GM12878 (cell line): ENCODE measurements around the gene SORBS1. TPM values are rescaled to one million over a fixed set of nuclear protein-coding genes. Genes with fewer than 3 reads are reported as not detected.

ENCODE experiments used
- CHD1 ChIP-seq: IDR thresholded peaks from 2 replicates; pipeline ENCODE4 v1.6.1; 2012; ENCODE audit warnings: low read depth, low read length, improper control_type of control experiment
- CREM ChIP-seq: IDR thresholded peaks from 2 replicates; pipeline ENCODE4 v1.6.1; 2014; ENCODE audit warnings: antibody characterized with exemption, low read depth
- CUX1 ChIP-seq: IDR thresholded peaks from 2 replicates; pipeline ENCODE4 v1.6.1; 2012; ENCODE audit warnings: improper control_type of control experiment, low read depth, low read length; ENCODE audit not compliant: insufficient replicate concordance
- HCFC1 ChIP-seq: fragments of 150-350 bp; IDR thresholded peaks from 2 replicates; pipeline ENCODE4 v1.6.1; 2014; ENCODE audit warnings: low read length
- MEF2A ChIP-seq: IDR thresholded peaks from 2 replicates; pipeline ENCODE4 v1.6.1; 2011; ENCODE audit warnings: low read depth, mild to moderate bottlenecking, low read length, moderate library complexity; ENCODE audit not compliant: insufficient read depth
- ZNF592 ChIP-seq: fragments of 450-650 bp; IDR thresholded peaks from 2 replicates; pipeline ENCODE4 v1.6.1; 2017; ENCODE audit warnings: mild to moderate bottlenecking, moderate library complexity
- polyA plus RNA-seq, 11 experiments: library from polyadenylated mRNA; depleted of rRNA in 4 of 11; unstranded in 6 of 11; stranded (reverse) in 5 of 11; fragments of >200 nt; fragmentation: Nextera tagmentation in 4 of 11; fragmentation: Illumina TruSeq in 1 of 11; extraction: Ambion mirVana in 4 of 11; extraction: Trizol in 1 of 11; gene quantifications; 1 replicate in 1 of 11; 2 replicates in 10 of 11; pipeline versions ENCODE4 v1.2.1 to v1.2.3, GENCODE V29; 2011 to 2016; ENCODE audit warnings: inconsistent platforms in 2 of 11, missing spikeins in 2 of 11, low read depth in 1 of 11
- total RNA-seq, 4 experiments: library from RNA; depleted of rRNA in 3 of 4; stranded (reverse); fragments of >200 nt in 3 of 4; fragmentation: Illumina TruSeq in 1 of 4; extraction: Trizol in 1 of 4; gene quantifications; 2 replicates each; pipeline versions ENCODE4 v1.2.1 to v1.2.3, GENCODE V29; 2013 to 2021

Gene SORBS1
- total and polyA plus RNA-seq, 10 of the 15 experiments (the other 5 are each of a cell fraction or from before 2014, with no cell fraction given), result 0.13 to 0.75 (median 0.39) TPM

GRCh38 chr10:95334805-95335144 lies 226.4 kb downstream of the SORBS1 start (continued):
- TF ChIP-seq CUX1, result no peak
- TF ChIP-seq MEF2A, result no peak
- no peak for TF ChIP-seq HCFC1
- no peak for TF ChIP-seq CHD1
- no peak for TF ChIP-seq ZNF592
- no peak for TF ChIP-seq CREM
